ENCODE measurements around the gene EXD2. TPM values are rescaled to one million over a fixed set of nuclear protein-coding genes. Genes with fewer than 3 reads are reported as not detected.

EXD2 gene, protein sequence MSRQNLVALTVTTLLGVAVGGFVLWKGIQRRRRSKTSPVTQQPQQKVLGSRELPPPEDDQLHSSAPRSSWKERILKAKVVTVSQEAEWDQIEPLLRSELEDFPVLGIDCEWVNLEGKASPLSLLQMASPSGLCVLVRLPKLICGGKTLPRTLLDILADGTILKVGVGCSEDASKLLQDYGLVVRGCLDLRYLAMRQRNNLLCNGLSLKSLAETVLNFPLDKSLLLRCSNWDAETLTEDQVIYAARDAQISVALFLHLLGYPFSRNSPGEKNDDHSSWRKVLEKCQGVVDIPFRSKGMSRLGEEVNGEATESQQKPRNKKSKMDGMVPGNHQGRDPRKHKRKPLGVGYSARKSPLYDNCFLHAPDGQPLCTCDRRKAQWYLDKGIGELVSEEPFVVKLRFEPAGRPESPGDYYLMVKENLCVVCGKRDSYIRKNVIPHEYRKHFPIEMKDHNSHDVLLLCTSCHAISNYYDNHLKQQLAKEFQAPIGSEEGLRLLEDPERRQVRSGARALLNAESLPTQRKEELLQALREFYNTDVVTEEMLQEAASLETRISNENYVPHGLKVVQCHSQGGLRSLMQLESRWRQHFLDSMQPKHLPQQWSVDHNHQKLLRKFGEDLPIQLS
- total RNA-seq (18.7 and 21.4 TPM in 2 replicates), polyA plus RNA-seq (20.3 and 28.7 TPM in 2 replicates)

GRCh38 chr14:69191340-69192111, at the start of gene EXD2:
TSS of gene EXD2 (plus strand) at chr14:69191498. CDS start at chr14:69209471, 17,973 bp downstream.
- Histone ChIP-seq H3K27ac (peak within 1 kb of the TSS; percentile 63), H3K9me3 (ENCODE audit: low read depth) (no peaks in the 10 kb centered on the region), H3K4me3 (peak within 1 kb of the TSS; percentile 64), H3K27me3 (no peaks in the 10 kb centered on the region), H3K36me3 (no peaks in the 10 kb centered on the region), H3K4me1 (ENCODE audit: low read depth) (peaks cover 5% of the 10 kb centered on the region)
- peak; percentile 86 to 90 for DNase-seq (ENCODE audit: low read depth in 1 of 2, low spot score in 1 of 2)
- no peak for TF ChIP-seq CTCF (IDR thresholded peaks at IDR 0.05; ENCODE audit: low read depth, low read length)

DNA sequence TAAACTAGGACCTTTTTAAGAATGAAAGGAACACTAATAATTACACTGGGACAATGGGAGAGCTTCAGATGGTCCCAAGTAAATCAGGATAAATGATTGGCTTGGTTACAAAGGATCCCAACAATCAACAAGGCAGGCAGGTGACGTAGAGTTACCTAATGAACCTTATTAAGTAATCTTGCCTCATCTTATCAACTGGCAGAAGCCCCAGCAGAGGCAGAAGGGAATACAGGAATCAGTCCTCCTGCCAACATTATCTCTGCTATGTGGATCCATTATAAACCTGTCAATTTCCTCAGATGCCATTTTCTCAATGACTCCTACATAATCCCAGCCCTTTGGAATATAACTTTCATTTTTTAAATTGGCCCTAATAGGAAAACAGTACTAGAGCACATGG, 49.7 kb upstream of the EXD2 start:
- no peaks in the 10 kb centered on the region for H3K9me3 ChIP-seq (ENCODE audit: low read depth)
- no peak for DNase-seq (ENCODE audit: low read depth in 1 of 2, low spot score in 1 of 2)
- TF ChIP-seq CTCF (IDR thresholded peaks at IDR 0.05; ENCODE audit: low read depth, low read length), result no peak
- H3K36me3 ChIP-seq, result no peaks in the 10 kb centered on the region
- no peak overlapping the region for H3K27ac ChIP-seq
- H3K27me3 ChIP-seq, result no peaks in the 10 kb centered on the region
- H3K4me1 ChIP-seq (ENCODE audit: low read depth), result peaks cover 18% of the 10 kb centered on the region
- H3K4me3 ChIP-seq, result no peak overlapping the region

GRCh38 chr14:69142101-69142500, 49.2 kb upstream of the EXD2 start:
- peaks cover 18% of the 10 kb centered on the region for H3K4me1 ChIP-seq (ENCODE audit: low read depth)
- TF ChIP-seq CTCF (IDR thresholded peaks at IDR 0.05; ENCODE audit: low read depth, low read length), result no peak
- H3K27ac ChIP-seq, result no peak overlapping the region
- no peak for DNase-seq (ENCODE audit: low read depth in 1 of 2, low spot score in 1 of 2)
- H3K36me3 ChIP-seq, result no peaks in the 10 kb centered on the region
- H3K9me3 ChIP-seq (ENCODE audit: low read depth), result no peaks in the 10 kb centered on the region
- no peak overlapping the region for H3K4me3 ChIP-seq
- no peaks in the 10 kb centered on the region for H3K27me3 ChIP-seq

GRCh38 chr14:69149461-69150244, 41.6 kb upstream of the EXD2 start:
- H3K27ac ChIP-seq, result no peak overlapping the region
- no peak for TF ChIP-seq CTCF (IDR thresholded peaks at IDR 0.05; ENCODE audit: low read depth, low read length)
- H3K27me3 ChIP-seq, result no peaks in the 10 kb centered on the region
- peaks cover 4% of the 10 kb centered on the region for H3K4me1 ChIP-seq (ENCODE audit: low read depth)
- no peak for DNase-seq (ENCODE audit: low read depth in 1 of 2, low spot score in 1 of 2)
- no peaks in the 10 kb centered on the region for H3K36me3 ChIP-seq
- H3K9me3 ChIP-seq (ENCODE audit: low read depth), result no peaks in the 10 kb centered on the region
- H3K4me3 ChIP-seq, result no peak overlapping the region

Data from cardiac muscle cell (in vitro differentiated cells and primary cell).